ENCODE measurements around the gene JPT1. TPM values are rescaled to one million over a fixed set of nuclear protein-coding genes. Genes with fewer than 3 reads are reported as not detected.

JPT1 gene
- total RNA-seq, 1 experiment from 2014 or later: 448 TPM

- TF ChIP-seq CTCF (IDR thresholded peaks at IDR 0.05) (no peak), POLR2AphosphoS5 (IDR thresholded peaks at IDR 0.05; ENCODE audit: low read depth, low read length) (no peak)
- DNase-seq (ENCODE audit: low read depth, low spot score) (no peak), ATAC-seq (no peak)
- intact Hi-C loops (cut with micrococcal nuclease; ENCODE audit: unreplicated experiment): no loop called here
- no TSS peak for BruUV-seq (replicated peaks)
- CTCF ChIA-PET: no interaction called here
- Histone ChIP-seq H3K36me3 (ENCODE audit: control insufficient read depth, insufficient read depth, low read length) (no peaks in the 10 kb centered on the region), H3K4me3 (ENCODE audit: low read depth in 2 of 2, low read length in 2 of 2) (no peak overlapping the region), H3K4me1 (ENCODE audit: control insufficient read depth, insufficient read depth, low read length) (no peaks in the 10 kb centered on the region), H3K9me3 (ENCODE audit: control insufficient read depth, insufficient read depth, low read depth, low read length) (no peaks in the 10 kb centered on the region), H3K27ac (ENCODE audit: low read length) (no peak overlapping the region), H3K27me3 (ENCODE audit: control insufficient read depth, insufficient read depth, low read length) (no peaks in the 10 kb centered on the region)
- in situ Hi-C loops (cut with HindIII; ENCODE audit: low pct_unique_long_range_greater_than_20kb, low sequenced_read_pairs): no loop called here
- POLR2A ChIA-PET: no interaction called here
Observed at GRCh38 chr17:75194879-75195278, 40.6 kb upstream of the JPT1 start.

GRCh38 chr17:75191584-75191983 is 37.3 kb upstream of the JPT1 start:
- no peak for ATAC-seq
- no peak overlapping the region for H3K4me3 ChIP-seq (ENCODE audit: low read depth in 2 of 2, low read length in 2 of 2)
- no TSS peak for BruUV-seq (replicated peaks)
- no peaks in the 10 kb centered on the region for H3K9me3 ChIP-seq (ENCODE audit: control insufficient read depth, insufficient read depth, low read depth, low read length)
- no peak for DNase-seq (ENCODE audit: low read depth, low spot score)
- intact Hi-C loops (cut with micrococcal nuclease; ENCODE audit: unreplicated experiment): no loop called here
- H3K4me1 ChIP-seq (ENCODE audit: control insufficient read depth, insufficient read depth, low read length): no peaks in the 10 kb centered on the region
- ChIA-PET POLR2A (interaction anchor here (0.6 kb wide), 1 partner anchor 145 kb away, joined by 6 read pairs; the partner anchor contains the start of genes ATP5PD and KCTD2), CTCF (interaction anchor here (0.6 to 1.6 kb wide), 2 partner anchors 10 to 37 kb away, joined by 4 to 9 read pairs; no protein-coding TSS in a partner anchor)
- in situ Hi-C loops (cut with HindIII; ENCODE audit: low pct_unique_long_range_greater_than_20kb, low sequenced_read_pairs): no loop called here
- H3K27me3 ChIP-seq (ENCODE audit: control insufficient read depth, insufficient read depth, low read length): no peaks in the 10 kb centered on the region
- H3K36me3 ChIP-seq (ENCODE audit: control insufficient read depth, insufficient read depth, low read length): no peaks in the 10 kb centered on the region
- no peak overlapping the region for H3K27ac ChIP-seq (ENCODE audit: low read length)
- TF ChIP-seq POLR2AphosphoS5 (IDR thresholded peaks at IDR 0.05; ENCODE audit: low read depth, low read length): no peak
- no peak for TF ChIP-seq CTCF (IDR thresholded peaks at IDR 0.05)
- TF ChIP-seq REST (IDR thresholded peaks at IDR 0.05; ENCODE audit: insufficient read depth in 1 of 2, low read depth in 2 of 2, low read length in 1 of 2): no peak
- no peak for TF ChIP-seq TCF7L2 (IDR thresholded peaks at IDR 0.05; ENCODE audit: low read depth, low read length)
- TF ChIP-seq SIN3A (IDR thresholded peaks at IDR 0.05; ENCODE audit: borderline replicate concordance, insufficient read depth, low read depth, low read length): no peak

Measured in Panc1 (cell line).